WTC11 (cell line): ENCODE measurements around the gene KAT7. TPM values are rescaled to one million over a fixed set of nuclear protein-coding genes. Genes with fewer than 3 reads are reported as not detected.

Source experiments
- ATAC-seq: fragments of 200-7000 bp; cut with Tn5 transposase; 2 replicates; pipeline ENCODE4 v1.10.0; 2021; ENCODE audit warnings: mild to moderate bottlenecking, moderate library complexity
- CTCF ChIA-PET: fragments of 300-600 bp; sonication (Branson Sonifier 250); formaldehyde crosslinking; loops from one replicate; lab custom pipeline; 2021; ENCODE audit warnings: antibody characterized with exemption; lab: Charles Lee
- POLR2A ChIA-PET: fragments of 350-600 bp; sonication (Branson Sonifier 250); formaldehyde crosslinking; loops from one replicate; lab custom pipeline; 2021; ENCODE audit warnings: antibody characterized with exemption; lab: Charles Lee
- DNase-seq: peaks from one replicate; pipeline ENCODE4 v3.0.0; 2021; ENCODE audit warnings: low spot score
- H3K27ac Mint-ChIP-seq: 2 replicates; pipeline ENCODE4 v1.8.0; 2021; ENCODE audit warnings: mixed read lengths
- H3K27me3 Mint-ChIP-seq: 2 replicates; pipeline ENCODE4 v1.8.0; 2021; ENCODE audit warnings: low read depth, mild to moderate bottlenecking, moderate library complexity, mixed read lengths
- H3K36me3 Mint-ChIP-seq: 2 replicates; pipeline ENCODE4 v1.8.0; 2021; ENCODE audit warnings: mixed read lengths
- H3K4me1 Mint-ChIP-seq: 2 replicates; pipeline ENCODE4 v1.8.0; 2022; ENCODE audit warnings: mixed read lengths
- H3K4me3 Mint-ChIP-seq: 2 replicates; pipeline ENCODE4 v1.8.0; 2021; ENCODE audit warnings: mild to moderate bottlenecking, moderate library complexity, mixed read lengths
- H3K9me3 Mint-ChIP-seq: 2 replicates; pipeline ENCODE4 v1.8.0; 2021; ENCODE audit warnings: mixed read lengths
- CDX4 ChIP-seq: fragments of 250-450 bp; sonication (Bioruptor Pico); IDR thresholded peaks from 2 replicates; pipeline ENCODE4 v1.9.0; 2021; ENCODE audit warnings: moderate library complexity, mild to moderate bottlenecking, inconsistent platforms, borderline replicate concordance
- CREB1 ChIP-seq: sonication (generic); formaldehyde crosslinking; IDR thresholded peaks from 2 replicates; pipeline ENCODE4 v1.8.0; 2023; ENCODE audit warnings: mild to moderate bottlenecking, missing genetic modification reagents
- EMX1 ChIP-seq: fragments of 250-450 bp; sonication (Bioruptor Pico); IDR thresholded peaks from 2 replicates; pipeline ENCODE4 v1.8.0; 2021; ENCODE audit warnings: mild to moderate bottlenecking
- ESRRA ChIP-seq: sonication (generic); formaldehyde crosslinking; IDR thresholded peaks from 2 replicates; pipeline ENCODE4 v1.8.1; 2022; ENCODE audit warnings: mild to moderate bottlenecking, missing genetic modification reagents, borderline replicate concordance
- FOXJ3 ChIP-seq: sonication (generic); formaldehyde crosslinking; IDR thresholded peaks from 2 replicates; pipeline ENCODE4 v1.9.0; 2021; ENCODE audit warnings: missing genetic modification reagents, mild to moderate bottlenecking, borderline replicate concordance
- FOXP1 ChIP-seq: sonication (generic); formaldehyde crosslinking; IDR thresholded peaks from 2 replicates; pipeline ENCODE4 v1.8.0; 2022; ENCODE audit warnings: missing genetic modification reagents, mild to moderate bottlenecking, moderate library complexity, borderline replicate concordance
- GABPB1 ChIP-seq: sonication (generic); formaldehyde crosslinking; IDR thresholded peaks from 2 replicates; pipeline ENCODE4 v1.8.1; 2023; ENCODE audit warnings: mild to moderate bottlenecking, missing genetic modification reagents
- IRF2 ChIP-seq: sonication (generic); formaldehyde crosslinking; IDR thresholded peaks from 2 replicates; pipeline ENCODE4 v1.8.0; 2022; ENCODE audit warnings: low read depth, missing genetic modification reagents, borderline replicate concordance
- MAX ChIP-seq: sonication (generic); formaldehyde crosslinking; IDR thresholded peaks from 2 replicates; pipeline ENCODE4 v1.8.0; 2022; ENCODE audit warnings: mild to moderate bottlenecking, missing genetic modification reagents
- MLX ChIP-seq: sonication (generic); formaldehyde crosslinking; IDR thresholded peaks from 2 replicates; pipeline ENCODE4 v1.8.1; 2023; ENCODE audit warnings: mild to moderate bottlenecking, missing genetic modification reagents, moderate library complexity
- NR1H2 ChIP-seq: sonication (generic); formaldehyde crosslinking; IDR thresholded peaks from 2 replicates; pipeline ENCODE4 v1.9.0; 2021; ENCODE audit warnings: mild to moderate bottlenecking, moderate library complexity, missing genetic modification reagents
- OVOL2 ChIP-seq: fragments of 250-450 bp; sonication (Bioruptor Pico); IDR thresholded peaks from 2 replicates; pipeline ENCODE4 v1.9.0; 2021; ENCODE audit warnings: mild to moderate bottlenecking, borderline replicate concordance
- PRRX2 ChIP-seq: fragments of 250-450 bp; sonication (Bioruptor Pico); IDR thresholded peaks from 2 replicates; pipeline ENCODE4 v1.8.0; 2021; ENCODE audit warnings: mild to moderate bottlenecking
- TCF7 ChIP-seq: sonication (generic); formaldehyde crosslinking; IDR thresholded peaks from 2 replicates; pipeline ENCODE4 v1.8.0; 2022; ENCODE audit warnings: mild to moderate bottlenecking, low read depth, missing genetic modification reagents, moderate library complexity
- TEAD4 ChIP-seq: sonication (generic); formaldehyde crosslinking; IDR thresholded peaks from 2 replicates; pipeline ENCODE4 v1.8.0; 2022; ENCODE audit warnings: mild to moderate bottlenecking, missing genetic modification reagents
- ZBTB21 ChIP-seq: sonication (generic); formaldehyde crosslinking; IDR thresholded peaks from 2 replicates; pipeline ENCODE4 v1.8.1; 2023; ENCODE audit warnings: mild to moderate bottlenecking, missing genetic modification reagents, borderline replicate concordance
- ZMAT4 ChIP-seq: fragments of 250-450 bp; sonication (Bioruptor Pico); IDR thresholded peaks from 2 replicates; pipeline ENCODE4 v1.9.0; 2021; ENCODE audit warnings: mild to moderate bottlenecking
- ZNF219 ChIP-seq: sonication (generic); formaldehyde crosslinking; IDR thresholded peaks from 2 replicates; pipeline ENCODE4 v1.8.0; 2023; ENCODE audit warnings: missing genetic modification reagents, mild to moderate bottlenecking, borderline replicate concordance
- ZNF232 ChIP-seq: sonication (generic); formaldehyde crosslinking; IDR thresholded peaks from 2 replicates; pipeline ENCODE4 v1.8.0; 2022; ENCODE audit warnings: mild to moderate bottlenecking, missing genetic modification reagents
- ZNF396 ChIP-seq: fragments of 250-450 bp; sonication (Bioruptor Pico); IDR thresholded peaks from 2 replicates; pipeline ENCODE4 v1.8.0; 2021; ENCODE audit warnings: mild to moderate bottlenecking, moderate library complexity, borderline replicate concordance
- ZNF423 ChIP-seq: fragments of 250-450 bp; sonication (Bioruptor Pico); IDR thresholded peaks from 2 replicates; pipeline ENCODE4 v2.1.2; 2022; ENCODE audit warnings: mild to moderate bottlenecking, moderate library complexity
- total RNA-seq: library from RNA; stranded (reverse); gene quantifications from 3 replicates; pipeline ENCODE4 v1.2.3, GENCODE V29; 2021
- TF ChIP-seq, protein P1 (sequence below): sonication (generic); formaldehyde crosslinking; conservative IDR thresholded peaks from 2 replicates; pipeline ENCODE4 v1.8.1; 2022; ENCODE audit warnings: mild to moderate bottlenecking, missing genetic modification reagents
- TF ChIP-seq, protein P2 (sequence below): sonication (generic); formaldehyde crosslinking; IDR thresholded peaks from 2 replicates; pipeline ENCODE4 v1.8.1; 2022; ENCODE audit warnings: missing genetic modification reagents, borderline replicate concordance
- TF ChIP-seq, protein P3 (sequence below): sonication (generic); formaldehyde crosslinking; IDR thresholded peaks from 2 replicates; pipeline ENCODE4 v1.8.1; 2023; ENCODE audit warnings: mild to moderate bottlenecking, missing genetic modification reagents
- TF ChIP-seq, protein P4 (sequence below): sonication (generic); formaldehyde crosslinking; IDR thresholded peaks from 2 replicates; pipeline ENCODE4 v1.8.0; 2022; ENCODE audit warnings: missing genetic modification reagents

Gene KAT7
- total RNA-seq, 1 experiment from 2014 or later, result 199 TPM

DNA sequence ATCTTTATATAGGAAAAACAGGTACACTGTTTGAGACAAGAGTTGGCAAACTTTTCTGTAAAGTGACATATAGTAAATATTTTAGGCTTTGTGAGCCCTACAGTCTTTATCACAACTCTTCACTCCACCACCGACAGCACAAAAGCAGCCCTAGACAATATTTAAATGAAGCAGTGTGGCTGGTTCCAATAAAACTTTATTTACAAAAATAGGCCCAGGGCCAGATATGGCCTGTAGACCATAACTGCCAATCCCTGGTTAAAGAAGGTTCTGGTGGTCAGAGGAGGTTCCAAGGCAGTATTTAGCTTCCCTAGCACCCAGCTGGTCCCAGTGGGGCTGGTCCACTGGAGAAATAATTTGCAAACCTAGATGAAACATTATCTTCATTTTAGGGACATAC, 28.2 kb upstream of the KAT7 start (continued):
- no peak for TF ChIP-seq ZNF423 (CRISPR knock-in tag)
- TF ChIP-seq ZNF396 (CRISPR knock-in tag), result no peak
- TF ChIP-seq ZMAT4 (CRISPR knock-in tag), result no peak
- TF ChIP-seq TEAD4 (CRISPR knock-in tag), result no peak
- no peak for TF ChIP-seq PRRX2 (CRISPR knock-in tag)
- TF ChIP-seq ZBTB21, result no peak
- TF ChIP-seq GABPB1, result no peak
- TF ChIP-seq, protein P1, sequence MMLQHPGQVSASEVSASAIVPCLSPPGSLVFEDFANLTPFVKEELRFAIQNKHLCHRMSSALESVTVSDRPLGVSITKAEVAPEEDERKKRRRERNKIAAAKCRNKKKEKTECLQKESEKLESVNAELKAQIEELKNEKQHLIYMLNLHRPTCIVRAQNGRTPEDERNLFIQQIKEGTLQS (CRISPR knock-in tag), result no peak
- no peak for TF ChIP-seq MLX (CRISPR knock-in tag)

- H3K9me3 Mint-ChIP-seq, result peaks cover 3% of the 10 kb centered on the region; the same call in 1 of the 2 replicates
- CTCF ChIA-PET, result interaction anchor here (1.0 kb wide), 2 partner anchors 53 to 193 kb away, joined by 3 read pairs; partner anchors contain the start of gene SLC35B1
- ATAC-seq (no peak), DNase-seq (no peak)
- H3K4me1 Mint-ChIP-seq, result peaks cover 54% of the 10 kb centered on the region
- peaks cover 12% of the 10 kb centered on the region for H3K27me3 Mint-ChIP-seq
- TF ChIP-seq CREB1 (CRISPR knock-in tag), result no peak
- TF ChIP-seq ZNF219 (CRISPR knock-in tag), result no peak
- TF ChIP-seq ESRRA (CRISPR knock-in tag), result no peak
- no peak for TF ChIP-seq FOXJ3
- no peak for TF ChIP-seq EMX1 (CRISPR knock-in tag)
- no peak for TF ChIP-seq ZNF232 (CRISPR knock-in tag)
- TF ChIP-seq, protein P2, sequence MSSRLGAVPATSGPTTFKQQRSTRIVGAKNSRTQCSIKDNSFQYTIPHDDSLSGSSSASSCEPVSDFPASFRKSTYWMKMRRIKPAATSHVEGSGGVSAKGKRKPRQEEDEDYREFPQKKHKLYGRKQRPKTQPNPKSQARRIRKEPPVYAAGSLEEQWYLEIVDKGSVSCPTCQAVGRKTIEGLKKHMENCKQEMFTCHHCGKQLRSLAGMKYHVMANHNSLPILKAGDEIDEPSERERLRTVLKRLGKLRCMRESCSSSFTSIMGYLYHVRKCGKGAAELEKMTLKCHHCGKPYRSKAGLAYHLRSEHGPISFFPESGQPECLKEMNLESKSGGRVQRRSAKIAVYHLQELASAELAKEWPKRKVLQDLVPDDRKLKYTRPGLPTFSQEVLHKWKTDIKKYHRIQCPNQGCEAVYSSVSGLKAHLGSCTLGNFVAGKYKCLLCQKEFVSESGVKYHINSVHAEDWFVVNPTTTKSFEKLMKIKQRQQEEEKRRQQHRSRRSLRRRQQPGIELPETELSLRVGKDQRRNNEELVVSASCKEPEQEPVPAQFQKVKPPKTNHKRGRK (CRISPR knock-in tag), result no peak
- no peak for TF ChIP-seq NR1H2 (CRISPR knock-in tag)
- no peak for TF ChIP-seq FOXP1 (CRISPR knock-in tag)
- TF ChIP-seq TEAD4 (CRISPR knock-in tag), result no peak
- no peak for TF ChIP-seq IRF2 (CRISPR knock-in tag)
- TF ChIP-seq, protein P3, sequence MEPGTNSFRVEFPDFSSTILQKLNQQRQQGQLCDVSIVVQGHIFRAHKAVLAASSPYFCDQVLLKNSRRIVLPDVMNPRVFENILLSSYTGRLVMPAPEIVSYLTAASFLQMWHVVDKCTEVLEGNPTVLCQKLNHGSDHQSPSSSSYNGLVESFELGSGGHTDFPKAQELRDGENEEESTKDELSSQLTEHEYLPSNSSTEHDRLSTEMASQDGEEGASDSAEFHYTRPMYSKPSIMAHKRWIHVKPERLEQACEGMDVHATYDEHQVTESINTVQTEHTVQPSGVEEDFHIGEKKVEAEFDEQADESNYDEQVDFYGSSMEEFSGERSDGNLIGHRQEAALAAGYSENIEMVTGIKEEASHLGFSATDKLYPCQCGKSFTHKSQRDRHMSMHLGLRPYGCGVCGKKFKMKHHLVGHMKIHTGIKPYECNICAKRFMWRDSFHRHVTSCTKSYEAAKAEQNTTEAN (CRISPR knock-in tag), result no peak
- no peak for TF ChIP-seq CDX4 (CRISPR knock-in tag)
- TF ChIP-seq ZNF423 (CRISPR knock-in tag), result no peak
- no peak for TF ChIP-seq ZMAT4 (CRISPR knock-in tag)
- TF ChIP-seq MAX (CRISPR knock-in tag), result no peak
- TF ChIP-seq, protein P4, sequence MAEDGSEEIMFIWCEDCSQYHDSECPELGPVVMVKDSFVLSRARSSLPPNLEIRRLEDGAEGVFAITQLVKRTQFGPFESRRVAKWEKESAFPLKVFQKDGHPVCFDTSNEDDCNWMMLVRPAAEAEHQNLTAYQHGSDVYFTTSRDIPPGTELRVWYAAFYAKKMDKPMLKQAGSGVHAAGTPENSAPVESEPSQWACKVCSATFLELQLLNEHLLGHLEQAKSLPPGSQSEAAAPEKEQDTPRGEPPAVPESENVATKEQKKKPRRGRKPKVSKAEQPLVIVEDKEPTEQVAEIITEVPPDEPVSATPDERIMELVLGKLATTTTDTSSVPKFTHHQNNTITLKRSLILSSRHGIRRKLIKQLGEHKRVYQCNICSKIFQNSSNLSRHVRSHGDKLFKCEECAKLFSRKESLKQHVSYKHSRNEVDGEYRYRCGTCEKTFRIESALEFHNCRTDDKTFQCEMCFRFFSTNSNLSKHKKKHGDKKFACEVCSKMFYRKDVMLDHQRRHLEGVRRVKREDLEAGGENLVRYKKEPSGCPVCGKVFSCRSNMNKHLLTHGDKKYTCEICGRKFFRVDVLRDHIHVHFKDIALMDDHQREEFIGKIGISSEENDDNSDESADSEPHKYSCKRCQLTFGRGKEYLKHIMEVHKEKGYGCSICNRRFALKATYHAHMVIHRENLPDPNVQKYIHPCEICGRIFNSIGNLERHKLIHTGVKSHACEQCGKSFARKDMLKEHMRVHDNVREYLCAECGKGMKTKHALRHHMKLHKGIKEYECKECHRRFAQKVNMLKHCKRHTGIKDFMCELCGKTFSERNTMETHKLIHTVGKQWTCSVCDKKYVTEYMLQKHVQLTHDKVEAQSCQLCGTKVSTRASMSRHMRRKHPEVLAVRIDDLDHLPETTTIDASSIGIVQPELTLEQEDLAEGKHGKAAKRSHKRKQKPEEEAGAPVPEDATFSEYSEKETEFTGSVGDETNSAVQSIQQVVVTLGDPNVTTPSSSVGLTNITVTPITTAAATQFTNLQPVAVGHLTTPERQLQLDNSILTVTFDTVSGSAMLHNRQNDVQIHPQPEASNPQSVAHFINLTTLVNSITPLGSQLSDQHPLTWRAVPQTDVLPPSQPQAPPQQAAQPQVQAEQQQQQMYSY (CRISPR knock-in tag), result no peak
- TF ChIP-seq OVOL2, result no peak
- no peak for TF ChIP-seq MLX (CRISPR knock-in tag)
- no peak for TF ChIP-seq TCF7 (CRISPR knock-in tag)
- H3K27ac Mint-ChIP-seq, result no peak overlapping the region
- H3K36me3 Mint-ChIP-seq, result peaks cover 9% of the 10 kb centered on the region
- H3K4me3 Mint-ChIP-seq, result no peak overlapping the region
- POLR2A ChIA-PET, result interaction anchor here (0.5 to 0.6 kb wide), 2 partner anchors 55 to 1831 kb away, joined by 4 read pairs; no protein-coding TSS in a partner anchor
These were observed 27.4 kb upstream of the KAT7 start for GRCh38 chr17:49760932-49761558.
